ENCODE measurements around the gene NRN1.
"Not testable (repeated sequence)": the region's sequence is repeated elsewhere in the genome, so short reads cannot be mapped to it uniquely, and the experiment has no call there.

NRN1 gene

GRCh38 chr6:5984150-5985089 is 22.3 kb downstream of the NRN1 start:
- no peak for DNase-seq

- no peak for DNase-seq
These were observed 25.3 kb downstream of the NRN1 start for GRCh38 chr6:5981126-5982026.

- no peak for DNase-seq
These were observed 26.9 kb downstream of the NRN1 start for GRCh38 chr6:5979650-5980420.

- no peak for DNase-seq
These were observed 29.9 kb downstream of the NRN1 start for GRCh38 chr6:5976811-5977210.

GRCh38 chr6:5968817-5969734 is 37.6 kb downstream of the NRN1 start:
- peak in 11 of 51 donors; percentile 1 to 39 (median 7) for DNase-seq

GRCh38 chr6:5968036-5968435 is 38.7 kb downstream of the NRN1 start:
- DNase-seq = not testable (repeated sequence)

GRCh38 chr6:5967594-5967993 is 39.1 kb downstream of the NRN1 start:
- DNase-seq = no peak

- DNase-seq = no peak
These were observed 43.9 kb downstream of the NRN1 start for GRCh38 chr6:5962794-5963193.

- no peak for DNase-seq
These were observed 44.9 kb downstream of the NRN1 start for GRCh38 chr6:5961836-5962235.

- no peak for DNase-seq
These were observed 46.3 kb downstream of the NRN1 start for GRCh38 chr6:5960456-5960855.

GRCh38 chr6:5958921-5959320 is 47.8 kb downstream of the NRN1 start:
- no peak for DNase-seq

- no peak for DNase-seq
These were observed 49.8 kb downstream of the NRN1 start for GRCh38 chr6:5956939-5957338.

GRCh38 chr6:5950361-5950785 is 56.4 kb downstream of the NRN1 start:
- no peak for DNase-seq
